Activated CD4-positive, CD25-positive, alpha-beta regulatory T cell treated with anti-CD3 and anti-CD28 coated beads, Interleukin-2, amount 50 U/mL, for 16 hours (primary cell): ENCODE results near the gene RNU6-1.

Experiments
- DNase-seq: peaks from one replicate; pipeline ENCODE4 v3.0.0-alpha.2; 2020; ENCODE audit warnings: low read depth, low spot score

Gene RNU6-1

GRCh38 chr15:67857220-67857619 lies 17.4 kb upstream of the RNU6-1 start:
- DNase-seq = no peak

DNA sequence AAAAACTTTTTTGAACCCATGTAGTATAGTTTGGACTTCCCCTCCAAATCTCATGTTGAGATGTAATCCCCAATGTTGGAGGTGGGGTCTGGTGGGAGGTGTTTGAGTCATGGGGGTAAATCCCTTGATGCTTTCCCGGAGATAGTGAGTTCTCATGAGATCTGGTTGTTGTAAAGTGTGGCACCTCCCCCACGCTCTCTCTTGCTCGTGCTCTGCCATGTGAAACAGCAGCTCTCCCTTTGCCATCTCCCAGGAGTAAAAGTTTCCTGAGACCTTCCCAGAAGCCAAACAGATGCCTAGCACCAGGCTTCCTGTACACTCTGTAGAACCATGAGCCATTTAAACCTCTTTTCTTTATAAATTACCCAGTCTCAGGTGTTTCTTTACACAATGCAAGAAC lies 16.0 kb upstream of the RNU6-1 start:
- DNase-seq = no peak

GRCh38 chr15:67854358-67854757 lies 14.5 kb upstream of the RNU6-1 start:
- DNase-seq = no peak

- DNase-seq = no peak
These were observed 13.6 kb upstream of the RNU6-1 start for GRCh38 chr15:67853454-67853853.

GRCh38 chr15:67852418-67852817 lies 12.6 kb upstream of the RNU6-1 start:
- DNase-seq = no peak

DNA sequence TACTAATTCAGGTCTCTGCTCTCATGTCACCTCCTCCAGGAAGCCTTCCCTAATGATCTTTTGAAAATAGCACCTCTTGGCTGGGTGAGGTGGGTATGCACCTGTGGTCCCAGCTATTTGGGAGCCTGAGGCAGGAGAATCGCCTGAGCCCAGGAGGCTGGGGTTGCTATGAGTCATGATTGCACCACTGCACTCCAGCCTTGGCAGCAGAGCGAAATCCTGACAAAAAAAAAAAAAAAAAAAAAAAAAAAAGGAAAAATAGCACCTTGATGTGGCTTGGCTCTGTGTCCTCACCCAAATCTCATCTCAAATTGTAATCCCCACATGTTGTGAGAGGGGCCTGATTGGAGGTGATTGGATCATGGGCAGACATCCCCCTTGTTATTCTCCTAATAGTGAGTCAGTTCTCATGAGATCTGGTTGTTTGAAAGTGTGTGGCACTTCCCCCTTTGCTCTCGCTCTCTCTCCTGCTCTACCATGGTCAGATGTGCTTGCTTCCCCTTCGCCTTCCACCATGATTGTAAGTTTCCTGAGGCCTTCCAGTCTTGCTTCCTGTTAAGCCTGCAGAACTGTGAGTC lies 11.2 kb upstream of the RNU6-1 start:
- DNase-seq = no peak

DNA sequence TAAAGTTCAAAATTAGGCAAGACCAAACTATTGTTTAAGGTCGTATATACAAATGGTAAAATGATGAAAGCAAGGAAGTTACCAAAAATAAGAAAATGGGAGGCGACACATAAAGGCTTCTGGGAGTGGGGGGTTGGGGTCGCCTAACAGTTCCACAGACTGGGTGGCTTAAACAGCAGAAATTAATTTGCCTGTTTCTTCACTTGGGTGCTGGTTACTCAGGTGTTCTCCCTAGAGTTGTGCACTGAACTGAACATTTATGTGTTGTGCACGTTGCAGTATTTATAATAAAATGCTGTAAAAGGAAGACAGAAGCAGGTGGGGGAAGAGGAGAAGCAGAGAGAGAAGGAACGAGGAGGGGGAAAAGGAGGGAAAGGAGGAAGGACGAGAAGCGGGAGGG lies 10.5 kb upstream of the RNU6-1 start:
- DNase-seq = no peak

DNA sequence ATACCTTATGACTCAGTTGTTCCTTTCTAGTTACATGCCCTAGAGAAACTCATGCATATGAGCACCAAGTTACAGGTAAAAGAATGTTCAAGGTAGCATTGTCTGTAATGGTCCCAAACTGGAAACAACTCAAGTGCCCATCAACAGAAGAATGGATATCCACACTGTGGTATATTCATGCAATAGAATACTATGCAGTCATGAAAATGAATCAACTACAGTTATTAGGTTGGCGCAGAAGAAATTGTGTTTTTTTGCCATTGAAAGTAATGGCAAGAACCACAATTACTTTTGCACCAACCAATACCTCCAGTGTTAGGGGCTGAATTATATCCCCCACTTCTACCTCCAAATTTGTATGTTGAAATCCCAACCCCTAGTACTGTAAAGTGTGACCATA lies 9.7 kb upstream of the RNU6-1 start:
- DNase-seq = no peak

- no peak for DNase-seq
These were observed 6.1 kb upstream of the RNU6-1 start for GRCh38 chr15:67845974-67846373.

DNA sequence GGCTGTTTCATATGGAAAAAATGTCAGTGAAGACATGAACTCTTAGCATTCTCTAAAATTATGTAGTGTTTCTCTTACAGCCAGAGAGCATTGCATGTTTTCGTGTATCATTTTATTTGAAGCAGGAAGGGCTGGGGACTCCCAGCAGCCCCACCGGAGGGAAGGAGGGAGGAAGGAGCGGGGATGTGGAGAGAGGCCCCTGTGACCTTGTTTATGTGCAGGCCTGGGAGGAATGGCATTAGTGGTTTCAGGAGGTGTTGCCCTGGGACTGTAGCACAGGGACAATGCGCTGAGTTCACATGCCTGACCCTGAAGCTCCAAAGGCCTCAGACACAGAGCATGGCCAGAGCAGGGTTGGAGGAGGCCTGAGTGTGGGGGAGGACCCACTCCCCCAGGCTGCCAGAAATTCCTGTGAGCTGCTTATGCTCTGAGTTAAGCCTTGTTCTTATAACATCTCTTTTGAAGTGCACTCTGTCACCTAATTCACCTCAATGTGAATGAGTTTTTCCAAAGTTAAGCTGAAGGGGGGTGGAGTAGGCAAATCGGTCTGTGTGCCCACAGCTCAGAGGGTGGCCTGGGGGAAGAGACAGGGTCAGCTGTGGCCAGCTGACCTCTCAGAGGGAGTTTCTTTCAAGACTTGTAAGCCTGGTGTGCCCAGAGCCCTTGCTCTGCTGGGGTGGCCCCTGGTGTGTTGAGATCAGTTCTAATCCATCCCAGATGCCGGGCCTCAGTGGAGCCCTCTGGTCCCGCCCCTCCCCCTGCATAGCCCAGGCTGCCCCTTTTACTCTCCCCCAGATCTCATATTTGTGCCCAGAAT lies 3.9 kb upstream of the RNU6-1 start:
- DNase-seq = no peak

DNA sequence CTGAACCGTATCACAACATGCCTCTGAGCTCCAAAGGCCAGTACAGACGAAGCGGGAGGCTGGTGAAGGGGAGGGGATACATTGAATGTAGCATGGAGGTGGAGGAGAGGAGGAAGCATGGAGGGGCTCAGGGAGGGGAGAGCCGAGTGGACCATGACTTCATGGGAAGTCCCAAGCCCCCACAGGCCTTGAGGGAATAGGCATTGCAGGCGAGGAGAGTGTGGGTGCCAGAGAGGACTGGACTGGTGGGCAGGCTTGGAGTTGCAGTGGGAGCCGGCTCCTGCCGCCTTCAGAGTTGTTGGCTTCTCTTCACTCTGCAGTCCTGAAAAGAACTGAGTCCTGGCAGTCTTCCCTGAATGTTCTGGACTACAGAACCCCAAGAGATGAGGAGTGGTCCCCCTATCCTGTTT lies 3.3 kb upstream of the RNU6-1 start:
- DNase-seq = no peak

- no peak for DNase-seq
These were observed 1.6 kb upstream of the RNU6-1 start for GRCh38 chr15:67841513-67841762.

DNA sequence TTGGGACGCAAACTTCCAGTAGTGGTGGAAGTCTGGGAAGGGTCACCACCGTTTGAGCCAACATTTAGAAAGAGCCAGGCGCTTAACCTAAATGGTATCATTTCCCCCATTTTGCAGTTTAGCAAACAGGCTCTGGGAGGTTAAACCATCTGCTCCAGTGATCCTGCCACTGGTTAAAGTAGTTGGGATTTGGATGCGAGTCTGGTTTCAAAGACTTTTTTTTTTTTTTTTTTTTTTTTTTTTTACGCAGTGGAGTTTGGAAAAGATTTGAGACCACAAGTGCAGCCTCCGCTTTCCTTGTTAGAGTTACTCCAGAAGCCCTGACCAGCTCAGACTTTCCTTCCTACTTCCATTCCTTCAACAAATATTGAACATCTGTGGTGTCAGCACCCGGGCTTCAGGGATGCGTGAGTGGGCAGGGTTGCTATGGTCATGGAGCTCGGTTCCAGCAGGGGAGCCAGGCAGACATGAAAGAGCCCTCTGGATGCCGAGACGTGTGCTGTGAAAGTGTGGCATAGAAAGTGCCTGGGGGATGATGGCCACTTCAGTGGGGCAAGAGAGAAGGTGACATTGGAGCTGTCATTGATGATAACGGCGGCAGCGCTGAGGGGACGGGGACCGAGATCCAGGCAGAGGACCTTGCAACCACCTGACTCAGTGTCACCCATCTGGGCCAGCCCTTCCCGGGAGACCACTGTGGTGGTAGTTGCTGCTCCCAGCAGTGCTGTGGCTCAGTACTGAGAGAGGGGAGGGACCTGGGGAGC lies 1.1 kb upstream of the RNU6-1 start:
- DNase-seq = no peak

DNA sequence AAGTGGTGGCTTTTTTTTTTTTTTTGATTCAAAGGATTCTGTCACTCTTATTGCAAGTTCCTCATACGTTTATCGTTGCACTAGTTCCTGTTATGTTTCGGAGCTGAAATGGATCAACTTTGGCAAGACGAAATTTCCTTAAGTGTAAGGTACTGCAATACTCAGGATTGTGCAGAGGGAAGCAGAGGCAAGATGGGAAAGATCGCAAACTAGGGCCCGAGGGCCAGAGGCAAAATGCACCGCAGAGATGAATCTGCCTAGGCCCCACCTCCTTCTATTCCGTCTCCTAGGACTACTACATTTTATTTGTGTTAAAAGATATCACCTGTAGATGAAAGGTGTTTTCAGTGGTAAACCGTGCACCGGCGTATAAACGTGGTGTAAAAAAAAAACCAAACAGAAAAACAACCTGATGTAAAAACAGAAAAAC lies 331 bp downstream of the RNU6-1 start:
- DNase-seq = no peak

GRCh38 chr15:67838789-67839332 lies 984 bp downstream of the RNU6-1 start:
- DNase-seq = no peak

DNA sequence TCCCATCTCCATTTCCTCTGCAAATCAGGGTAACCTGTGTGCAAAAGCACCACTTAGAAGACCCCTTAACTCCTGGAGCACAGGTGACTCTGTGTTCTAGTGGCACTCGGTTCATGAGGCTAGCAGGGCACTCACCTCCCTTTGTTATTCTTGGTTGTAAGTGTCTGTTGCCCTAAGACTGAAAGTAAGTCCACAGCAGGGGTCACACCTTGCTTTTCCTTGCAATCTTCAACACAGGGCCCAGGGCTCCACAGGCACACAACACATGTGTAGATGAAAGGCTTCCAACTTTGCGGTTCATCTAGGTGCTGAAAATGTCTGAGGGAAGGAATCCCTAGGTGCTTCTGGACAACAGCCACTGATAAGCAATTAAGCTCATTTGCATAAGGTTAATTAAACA lies 2.9 kb downstream of the RNU6-1 start:
- no peak for DNase-seq

- no peak for DNase-seq
These were observed 3.4 kb downstream of the RNU6-1 start for GRCh38 chr15:67836477-67836876.

DNA sequence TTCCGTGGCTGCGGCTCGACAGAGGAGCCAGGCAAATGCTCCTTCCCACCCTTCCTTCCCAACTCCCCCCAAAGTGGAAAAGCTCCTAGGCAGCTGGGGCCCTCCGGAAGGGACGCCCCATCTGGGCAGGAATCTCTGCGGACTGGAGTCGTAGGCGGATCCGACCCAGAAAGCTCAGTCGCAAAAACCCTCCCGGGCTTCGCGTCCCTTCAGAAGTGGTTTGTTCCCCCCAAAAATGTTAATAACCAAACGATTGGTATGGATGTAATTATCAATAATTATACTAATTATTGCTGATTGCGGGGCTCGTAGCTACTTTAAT lies 3.8 kb downstream of the RNU6-1 start:
- DNase-seq = no peak

DNA sequence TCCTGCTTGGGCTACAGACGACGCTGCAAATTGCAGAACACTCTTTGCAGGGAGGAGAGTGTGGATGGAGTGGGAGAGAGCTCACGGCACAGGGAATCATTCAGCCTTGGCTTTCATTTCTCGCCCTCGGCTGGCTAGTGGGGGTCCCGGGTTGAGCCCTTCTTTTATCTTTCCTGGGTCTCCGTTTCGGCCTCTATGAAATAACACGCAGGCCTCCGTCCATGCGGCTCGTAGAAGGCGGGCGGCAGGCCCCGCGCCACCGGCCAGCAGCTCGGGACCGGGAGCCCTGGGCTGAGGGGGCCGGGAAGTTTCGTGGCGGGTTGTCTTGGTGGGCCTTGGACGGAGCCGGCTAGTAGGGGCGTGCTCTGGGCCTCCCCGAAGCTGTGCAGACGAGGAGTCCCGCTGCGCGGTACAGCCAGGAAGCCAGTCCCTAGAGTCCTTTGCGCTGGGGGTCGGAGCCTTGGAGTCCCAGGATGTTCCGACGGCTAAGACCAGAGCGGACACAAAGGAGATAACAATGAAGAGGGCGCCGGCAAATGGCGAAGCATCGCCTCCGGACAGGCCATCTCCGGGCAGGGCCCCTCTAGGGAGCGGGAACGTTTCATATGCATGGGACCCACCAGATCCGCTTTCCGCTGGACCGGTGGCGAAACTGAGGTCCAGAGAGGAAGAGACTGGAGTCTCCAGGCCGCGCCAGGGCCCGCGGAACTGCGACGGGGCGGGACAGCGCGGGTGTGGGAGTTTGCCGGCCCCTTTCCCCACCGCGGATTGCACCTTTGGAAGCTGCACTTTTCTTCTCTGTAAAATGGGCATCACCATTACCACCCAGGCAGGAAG lies 4.3 kb downstream of the RNU6-1 start:
- no peak for DNase-seq

GRCh38 chr15:67834581-67835296 lies 5.1 kb downstream of the RNU6-1 start:
- no peak for DNase-seq
